GM18907 (cell line): Measurements from ENCODE around the gene GPSM1.

Experiments used
- ATAC-seq: cut with Tn5 transposase; IDR thresholded peaks from one replicate; pipeline ENCODE4 v1.9.1; 2021; ENCODE audit warnings: mild to moderate bottlenecking, moderate library complexity; ENCODE audit not compliant: unreplicated experiment

Gene GPSM1

GRCh38 chr9:136331556-136332481, 4.5 kb downstream of the GPSM1 start:
- no peak for ATAC-seq

- no peak for ATAC-seq
Observed at GRCh38 chr9:136332482-136332983, 5.2 kb downstream of the GPSM1 start.

- no peak for ATAC-seq
Observed at GRCh38 chr9:136333045-136333444, 5.7 kb downstream of the GPSM1 start.

GRCh38 chr9:136333486-136333885, 6.1 kb downstream of the GPSM1 start:
- ATAC-seq: no peak

GRCh38 chr9:136334541-136334940, 7.2 kb downstream of the GPSM1 start:
- ATAC-seq: no peak

- no peak for ATAC-seq
Observed at GRCh38 chr9:136335296-136336155, 8.2 kb downstream of the GPSM1 start.

GRCh38 chr9:136336156-136336870, 9.0 kb downstream of the GPSM1 start:
- ATAC-seq: no peak

- ATAC-seq: no peak
Observed at GRCh38 chr9:136336881-136337280, 9.5 kb downstream of the GPSM1 start.

GRCh38 chr9:136337416-136338395, 10.4 kb downstream of the GPSM1 start:
- ATAC-seq: no peak

GRCh38 chr9:136338511-136338910, 11.2 kb downstream of the GPSM1 start:
- ATAC-seq: no peak

- no peak for ATAC-seq
Observed at GRCh38 chr9:136339173-136339957, 12.0 kb downstream of the GPSM1 start.

- ATAC-seq: no peak
Observed at GRCh38 chr9:136339958-136340310, 12.6 kb downstream of the GPSM1 start.

GRCh38 chr9:136340356-136341041, 13.2 kb downstream of the GPSM1 start:
- no peak for ATAC-seq

GRCh38 chr9:136341042-136341655, 13.8 kb downstream of the GPSM1 start:
- no peak for ATAC-seq

- ATAC-seq: no peak
Observed at GRCh38 chr9:136341769-136342168, 14.4 kb downstream of the GPSM1 start.

- no peak for ATAC-seq
Observed at GRCh38 chr9:136342181-136343120, 15.1 kb downstream of the GPSM1 start.
